ENCODE measurements around the gene HINFP.

The HINFP gene

GRCh38 chr11:119179342-119179741 is 58.0 kb downstream of the HINFP start:
- Histone ChIP-seq H2AFZ (ENCODE audit: low read length) (no peak overlapping the region), H3K27me3 (ENCODE audit: insufficient read depth, low read length, poor library complexity, severe bottlenecking) (no peaks in the 10 kb centered on the region), H4K20me1 (ENCODE audit: insufficient read depth, low read length, poor library complexity, severe bottlenecking) (no peaks in the 10 kb centered on the region), H3K9me2 (replicated peaks; ENCODE audit: low read depth, low read length) (no peaks in the 10 kb centered on the region), H3K9me3 (ENCODE audit: insufficient read depth, low read depth, low read length) (no peaks in the 10 kb centered on the region), H3K36me3 (ENCODE audit: insufficient read depth, low read length) (no peaks in the 10 kb centered on the region), H3K4me3 (ENCODE audit: low read length, poor library complexity, severe bottlenecking) (no peak overlapping the region), H3K4me2 (ENCODE audit: low read depth, low read length, poor library complexity, severe bottlenecking) (no peak overlapping the region), H3K79me2 (ENCODE audit: insufficient read depth, low read length) (peaks cover 5% of the 10 kb centered on the region; the same call in 1 of the 2 replicates), H3F3A (ENCODE audit: low read depth) (no peaks in the 10 kb centered on the region), H3K4me1 (ENCODE audit: insufficient read depth, low read length, poor library complexity, severe bottlenecking) (peaks cover 32% of the 10 kb centered on the region), H3K9ac (ENCODE audit: low read depth, low read length, poor library complexity, severe bottlenecking) (no peak overlapping the region)
- TF ChIP-seq, protein P1, sequence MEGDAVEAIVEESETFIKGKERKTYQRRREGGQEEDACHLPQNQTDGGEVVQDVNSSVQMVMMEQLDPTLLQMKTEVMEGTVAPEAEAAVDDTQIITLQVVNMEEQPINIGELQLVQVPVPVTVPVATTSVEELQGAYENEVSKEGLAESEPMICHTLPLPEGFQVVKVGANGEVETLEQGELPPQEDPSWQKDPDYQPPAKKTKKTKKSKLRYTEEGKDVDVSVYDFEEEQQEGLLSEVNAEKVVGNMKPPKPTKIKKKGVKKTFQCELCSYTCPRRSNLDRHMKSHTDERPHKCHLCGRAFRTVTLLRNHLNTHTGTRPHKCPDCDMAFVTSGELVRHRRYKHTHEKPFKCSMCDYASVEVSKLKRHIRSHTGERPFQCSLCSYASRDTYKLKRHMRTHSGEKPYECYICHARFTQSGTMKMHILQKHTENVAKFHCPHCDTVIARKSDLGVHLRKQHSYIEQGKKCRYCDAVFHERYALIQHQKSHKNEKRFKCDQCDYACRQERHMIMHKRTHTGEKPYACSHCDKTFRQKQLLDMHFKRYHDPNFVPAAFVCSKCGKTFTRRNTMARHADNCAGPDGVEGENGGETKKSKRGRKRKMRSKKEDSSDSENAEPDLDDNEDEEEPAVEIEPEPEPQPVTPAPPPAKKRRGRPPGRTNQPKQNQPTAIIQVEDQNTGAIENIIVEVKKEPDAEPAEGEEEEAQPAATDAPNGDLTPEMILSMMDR (conservative IDR thresholded peaks at IDR 0.05; ENCODE audit: low read length) = no peak
- TF ChIP-seq EZH2phosphoT487 (IDR thresholded peaks at IDR 0.05; ENCODE audit: borderline replicate concordance) = no peak

DNA sequence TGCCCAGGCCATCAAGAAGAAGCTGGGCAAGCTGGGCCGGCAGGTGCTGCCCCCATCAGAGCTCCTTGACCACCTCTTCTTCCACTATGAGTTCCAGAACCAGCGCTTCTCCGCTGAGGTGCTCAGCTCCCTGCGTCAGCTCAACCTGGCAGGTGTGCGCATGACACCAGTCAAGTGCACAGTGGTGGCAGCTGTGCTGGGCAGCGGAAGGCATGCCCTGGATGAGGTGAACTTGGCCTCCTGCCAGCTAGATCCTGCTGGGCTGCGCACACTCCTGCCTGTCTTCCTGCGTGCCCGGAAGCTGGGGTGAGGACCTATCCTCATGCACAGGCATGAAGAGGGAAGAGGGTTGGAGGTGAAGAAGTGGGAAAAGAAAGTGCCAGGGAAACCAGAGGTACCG is 58.6 kb downstream of the HINFP start:
- Histone ChIP-seq H3K9ac (ENCODE audit: low read depth, low read length, poor library complexity, severe bottlenecking) (no peak overlapping the region), H3K9me2 (replicated peaks; ENCODE audit: low read depth, low read length) (no peaks in the 10 kb centered on the region), H3K4me3 (ENCODE audit: low read length, poor library complexity, severe bottlenecking) (no peak overlapping the region), H3K36me3 (ENCODE audit: insufficient read depth, low read length) (no peaks in the 10 kb centered on the region), H3F3A (ENCODE audit: low read depth) (no peaks in the 10 kb centered on the region), H3K27me3 (ENCODE audit: insufficient read depth, low read length, poor library complexity, severe bottlenecking) (no peaks in the 10 kb centered on the region), H4K20me1 (ENCODE audit: insufficient read depth, low read length, poor library complexity, severe bottlenecking) (no peaks in the 10 kb centered on the region), H2AFZ (ENCODE audit: low read length) (no peak overlapping the region), H3K79me2 (ENCODE audit: insufficient read depth, low read length) (peaks cover 5% of the 10 kb centered on the region; the same call in 1 of the 2 replicates), H3K4me1 (ENCODE audit: insufficient read depth, low read length, poor library complexity, severe bottlenecking) (peaks cover 26% of the 10 kb centered on the region), H3K9me3 (ENCODE audit: insufficient read depth, low read depth, low read length) (no peaks in the 10 kb centered on the region), H3K4me2 (ENCODE audit: low read depth, low read length, poor library complexity, severe bottlenecking) (no peak overlapping the region)
- TF ChIP-seq, protein P1 (conservative IDR thresholded peaks at IDR 0.05; ENCODE audit: low read length) = no peak
- TF ChIP-seq EZH2phosphoT487 (IDR thresholded peaks at IDR 0.05; ENCODE audit: borderline replicate concordance) = no peak

DNA sequence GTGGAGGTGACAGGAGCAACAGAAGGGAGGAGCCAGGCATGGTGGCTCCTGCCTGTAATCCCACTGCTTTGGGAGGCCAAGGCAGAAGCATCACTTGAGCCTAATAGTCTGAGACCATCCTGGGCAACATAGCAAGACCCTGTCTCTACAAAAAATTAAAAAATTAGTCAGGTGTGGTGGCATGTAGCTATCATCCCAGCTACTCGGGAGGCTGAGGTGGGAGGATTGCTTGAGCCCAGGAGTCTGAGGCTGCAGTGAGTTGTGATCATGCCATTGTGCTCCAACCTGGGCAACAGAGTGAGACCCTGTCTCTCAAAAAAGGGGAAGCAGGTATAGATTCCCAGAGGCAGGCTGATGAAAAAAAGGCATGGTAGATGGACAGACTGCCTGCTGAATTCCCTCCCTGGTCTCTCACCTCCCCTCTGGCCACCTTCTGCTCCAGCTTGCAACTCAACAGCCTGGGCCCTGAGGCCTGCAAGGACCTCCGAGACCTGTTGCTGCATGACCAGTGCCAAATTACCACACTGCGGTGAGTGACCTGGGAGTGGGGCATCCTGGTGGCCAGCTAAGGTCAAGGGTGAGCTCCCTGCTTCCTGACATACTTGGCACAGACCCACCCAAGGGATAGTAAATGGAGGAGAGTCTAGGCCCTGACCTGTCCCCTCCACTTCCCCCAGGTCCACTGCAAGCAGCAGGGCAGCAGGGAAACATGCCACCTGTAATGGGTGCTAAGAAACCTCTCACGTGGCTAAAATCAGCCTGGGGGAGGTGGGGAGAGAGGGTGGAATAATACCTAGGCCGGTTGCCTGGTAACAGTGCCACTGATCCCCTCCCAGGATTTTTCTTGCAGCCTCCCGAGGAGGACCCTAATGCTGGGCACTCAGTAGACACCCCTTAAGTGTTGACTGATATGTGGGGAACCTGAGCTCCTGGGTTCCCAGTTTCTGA is 59.6 kb downstream of the HINFP start:
- Histone ChIP-seq H3K79me2 (ENCODE audit: insufficient read depth, low read length) (no peaks in the 10 kb centered on the region), H3K4me2 (ENCODE audit: low read depth, low read length, poor library complexity, severe bottlenecking) (no peak overlapping the region), H4K20me1 (ENCODE audit: insufficient read depth, low read length, poor library complexity, severe bottlenecking) (no peaks in the 10 kb centered on the region), H2AFZ (ENCODE audit: low read length) (no peak overlapping the region), H3F3A (ENCODE audit: low read depth) (no peaks in the 10 kb centered on the region), H3K36me3 (ENCODE audit: insufficient read depth, low read length) (no peaks in the 10 kb centered on the region), H3K9me2 (replicated peaks; ENCODE audit: low read depth, low read length) (no peaks in the 10 kb centered on the region), H3K27me3 (ENCODE audit: insufficient read depth, low read length, poor library complexity, severe bottlenecking) (no peaks in the 10 kb centered on the region), H3K4me3 (ENCODE audit: low read length, poor library complexity, severe bottlenecking) (no peak overlapping the region), H3K9me3 (ENCODE audit: insufficient read depth, low read depth, low read length) (no peaks in the 10 kb centered on the region), H3K9ac (ENCODE audit: low read depth, low read length, poor library complexity, severe bottlenecking) (no peak overlapping the region), H3K4me1 (ENCODE audit: insufficient read depth, low read length, poor library complexity, severe bottlenecking) (peaks cover 16% of the 10 kb centered on the region)
- TF ChIP-seq EZH2phosphoT487 (IDR thresholded peaks at IDR 0.05; ENCODE audit: borderline replicate concordance) = no peak
- TF ChIP-seq, protein P1 (conservative IDR thresholded peaks at IDR 0.05; ENCODE audit: low read length) = no peak
